Measurements from ENCODE around the gene KPNA1.

DNA sequence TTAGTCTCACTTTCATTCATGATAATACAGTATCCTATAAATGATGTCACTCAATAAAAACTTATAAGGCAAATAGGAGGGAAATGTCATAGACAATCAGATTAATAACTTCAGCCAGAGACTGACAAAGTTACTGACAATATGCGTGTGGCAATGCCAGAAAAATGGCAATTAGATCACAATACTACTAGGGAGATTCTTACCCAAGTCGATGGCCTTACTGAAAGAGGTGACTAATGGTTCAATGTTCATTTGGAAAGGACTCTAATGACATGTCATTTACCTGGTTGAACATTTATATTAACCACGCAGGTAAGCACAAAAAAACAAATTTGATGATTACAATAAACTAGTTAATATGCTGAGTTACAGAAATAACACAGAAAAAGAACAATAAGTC is 52.9 kb downstream of the KPNA1 start:
- TF ChIP-seq, protein P1, sequence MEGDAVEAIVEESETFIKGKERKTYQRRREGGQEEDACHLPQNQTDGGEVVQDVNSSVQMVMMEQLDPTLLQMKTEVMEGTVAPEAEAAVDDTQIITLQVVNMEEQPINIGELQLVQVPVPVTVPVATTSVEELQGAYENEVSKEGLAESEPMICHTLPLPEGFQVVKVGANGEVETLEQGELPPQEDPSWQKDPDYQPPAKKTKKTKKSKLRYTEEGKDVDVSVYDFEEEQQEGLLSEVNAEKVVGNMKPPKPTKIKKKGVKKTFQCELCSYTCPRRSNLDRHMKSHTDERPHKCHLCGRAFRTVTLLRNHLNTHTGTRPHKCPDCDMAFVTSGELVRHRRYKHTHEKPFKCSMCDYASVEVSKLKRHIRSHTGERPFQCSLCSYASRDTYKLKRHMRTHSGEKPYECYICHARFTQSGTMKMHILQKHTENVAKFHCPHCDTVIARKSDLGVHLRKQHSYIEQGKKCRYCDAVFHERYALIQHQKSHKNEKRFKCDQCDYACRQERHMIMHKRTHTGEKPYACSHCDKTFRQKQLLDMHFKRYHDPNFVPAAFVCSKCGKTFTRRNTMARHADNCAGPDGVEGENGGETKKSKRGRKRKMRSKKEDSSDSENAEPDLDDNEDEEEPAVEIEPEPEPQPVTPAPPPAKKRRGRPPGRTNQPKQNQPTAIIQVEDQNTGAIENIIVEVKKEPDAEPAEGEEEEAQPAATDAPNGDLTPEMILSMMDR (IDR thresholded peaks at IDR 0.05): no peak
- TF ChIP-seq POLR2A (IDR thresholded peaks at IDR 0.05): no peak
